ENCODE data around the gene MGRN1. TPM values are rescaled to one million over a fixed set of nuclear protein-coding genes. Genes with fewer than 3 reads are reported as not detected.

MGRN1 gene
- total and polyA plus RNA-seq, 11 donors: 17.9 to 75.0 (median 38.0) TPM

DNA sequence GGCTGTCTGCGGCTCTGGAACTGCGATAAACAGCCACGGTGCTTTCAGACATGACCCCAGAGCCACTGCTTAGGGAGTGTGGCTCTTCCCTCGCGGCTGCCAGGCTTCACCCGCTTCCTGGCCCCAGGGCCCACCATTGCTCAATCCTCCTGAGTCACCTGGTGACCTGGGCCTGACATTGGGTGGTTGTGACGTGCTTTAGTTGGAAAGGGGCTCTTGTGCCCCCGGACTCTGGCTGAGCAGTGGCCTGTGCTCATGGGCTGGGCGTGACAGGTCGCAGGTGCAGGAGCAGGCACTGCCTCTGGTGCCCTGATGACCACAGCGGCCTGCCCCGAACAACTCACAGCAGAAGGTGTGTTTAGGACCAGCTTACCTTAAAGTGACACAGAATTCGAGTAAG lies 60.1 kb downstream of the MGRN1 start:
- WGBS, 4 donors: 89 to 94% (median 92%) methylated on average over 12 to 13 of the region's 13 CpGs
- Histone ChIP-seq H3K4me3 (no peak overlapping the region), H3K9me3 (no peaks in the 10 kb centered on the region), H3K4me1 (peaks cover 0 to 23% (median 9%) of the 10 kb centered on the region in 12 donors), H3K36me3 (peaks cover 5 to 86% (median 53%) of the 10 kb centered on the region in 9 donors), H3K27me3 (no peaks in the 10 kb centered on the region), H3K27ac (no peak overlapping the region)
- DNase-seq (peak in 1 of 5 donors; percentile 47), ATAC-seq (no peak)
- intact Hi-C loops (cut with DNase I): loop anchor here in 1 of 10 donors (10.0 kb wide), 1 partner anchor 270 kb away; the partner anchor contains the start of gene SEC14L5
- TF ChIP-seq, protein P1, sequence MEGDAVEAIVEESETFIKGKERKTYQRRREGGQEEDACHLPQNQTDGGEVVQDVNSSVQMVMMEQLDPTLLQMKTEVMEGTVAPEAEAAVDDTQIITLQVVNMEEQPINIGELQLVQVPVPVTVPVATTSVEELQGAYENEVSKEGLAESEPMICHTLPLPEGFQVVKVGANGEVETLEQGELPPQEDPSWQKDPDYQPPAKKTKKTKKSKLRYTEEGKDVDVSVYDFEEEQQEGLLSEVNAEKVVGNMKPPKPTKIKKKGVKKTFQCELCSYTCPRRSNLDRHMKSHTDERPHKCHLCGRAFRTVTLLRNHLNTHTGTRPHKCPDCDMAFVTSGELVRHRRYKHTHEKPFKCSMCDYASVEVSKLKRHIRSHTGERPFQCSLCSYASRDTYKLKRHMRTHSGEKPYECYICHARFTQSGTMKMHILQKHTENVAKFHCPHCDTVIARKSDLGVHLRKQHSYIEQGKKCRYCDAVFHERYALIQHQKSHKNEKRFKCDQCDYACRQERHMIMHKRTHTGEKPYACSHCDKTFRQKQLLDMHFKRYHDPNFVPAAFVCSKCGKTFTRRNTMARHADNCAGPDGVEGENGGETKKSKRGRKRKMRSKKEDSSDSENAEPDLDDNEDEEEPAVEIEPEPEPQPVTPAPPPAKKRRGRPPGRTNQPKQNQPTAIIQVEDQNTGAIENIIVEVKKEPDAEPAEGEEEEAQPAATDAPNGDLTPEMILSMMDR (IDR thresholded peaks at IDR 0.05): no peak
- TF ChIP-seq POLR2A (IDR thresholded peaks at IDR 0.05): no peak

DNA sequence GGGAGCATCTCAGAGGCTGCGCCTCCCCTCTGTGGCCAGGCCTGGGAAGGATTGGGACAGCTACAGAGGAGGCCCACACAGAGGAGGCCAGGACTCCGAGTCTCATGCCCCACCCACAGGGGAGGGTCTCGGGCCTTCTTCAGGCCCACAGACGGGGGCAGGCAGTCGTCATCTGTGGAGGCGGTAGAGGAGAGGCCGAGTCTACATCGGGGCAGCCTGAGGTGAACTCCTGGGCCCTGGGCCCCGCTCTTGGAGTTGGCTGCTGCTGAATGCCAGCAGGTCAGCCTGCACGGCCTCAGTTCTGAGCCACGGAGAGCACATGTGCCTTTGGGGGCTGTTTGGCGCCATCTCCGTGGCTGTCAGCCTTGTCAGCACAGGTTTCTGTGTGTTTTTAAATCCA lies 60.7 kb downstream of the MGRN1 start:
- intact Hi-C loops (cut with DNase I): loop anchor here in 1 of 10 donors (10.0 kb wide), 1 partner anchor 270 kb away; the partner anchor contains the start of gene SEC14L5
- no peak for TF ChIP-seq POLR2A (IDR thresholded peaks at IDR 0.05)
- TF ChIP-seq, protein P1 (IDR thresholded peaks at IDR 0.05): no peak
- Histone ChIP-seq H3K27ac (no peak overlapping the region), H3K9me3 (no peaks in the 10 kb centered on the region), H3K27me3 (no peaks in the 10 kb centered on the region), H3K4me3 (no peak overlapping the region), H3K4me1 (peaks cover 0 to 25% (median 7%) of the 10 kb centered on the region in 12 donors), H3K36me3 (peaks cover 5 to 92% (median 53%) of the 10 kb centered on the region in 9 donors)
- ATAC-seq (no peak), DNase-seq (peak in 2 of 5 donors; percentile 2 to 59)
- 80 to 91% (median 90%) methylated on average over 13 of the region's 13 CpGs for WGBS, 4 donors

DNA sequence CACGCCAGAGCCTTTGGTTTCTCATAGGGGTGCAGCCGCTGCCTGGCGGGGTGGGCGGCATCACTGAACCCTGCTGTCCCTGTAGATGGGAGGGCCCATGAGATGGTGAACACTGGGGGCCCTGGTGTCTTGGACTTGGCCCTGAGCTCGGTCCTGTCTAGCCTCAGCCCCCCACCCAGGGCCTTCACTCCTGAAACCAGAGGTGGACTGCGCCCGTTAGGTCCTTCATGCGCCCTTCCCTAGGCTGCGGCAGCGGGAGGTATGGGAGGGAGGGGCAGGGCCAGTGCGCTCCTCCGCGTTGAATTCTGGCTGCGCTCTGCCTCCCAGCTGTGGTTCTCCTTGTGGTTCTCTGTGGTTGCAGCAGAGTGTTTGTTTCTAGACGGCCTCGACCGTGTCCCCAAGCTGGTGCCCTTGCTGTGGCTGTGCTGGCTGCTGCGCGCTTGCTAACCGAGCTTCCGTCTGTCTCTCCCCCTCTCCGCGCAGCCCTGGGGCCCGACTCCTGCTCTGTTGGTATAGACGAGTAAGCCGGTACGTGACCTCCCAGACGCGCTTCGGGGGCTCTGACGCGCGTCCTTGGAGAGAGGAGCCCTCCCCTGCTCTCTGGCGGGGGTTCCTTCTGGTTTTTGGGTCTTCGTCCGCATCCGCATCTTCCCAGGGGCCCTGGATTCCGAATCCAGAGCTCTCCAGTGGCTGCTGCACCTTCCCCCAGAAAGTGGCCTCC lies 61.3 kb downstream of the MGRN1 start:
- no peak overlapping the region for H3K4me3 ChIP-seq
- intact Hi-C loops (cut with DNase I): loop anchor here in 1 of 10 donors (10.0 kb wide), 1 partner anchor 269 kb away; the partner anchor contains the start of gene SEC14L5
- 93 to 96% (median 96%) methylated on average over 31 to 38 of the region's 38 CpGs for WGBS, 4 donors
- TF ChIP-seq, protein P1 (IDR thresholded peaks at IDR 0.05): no peak
- no peak for TF ChIP-seq POLR2A (IDR thresholded peaks at IDR 0.05)
- peaks cover 0 to 26% (median 5%) of the 10 kb centered on the region in 12 donors for H3K4me1 ChIP-seq
- H3K27ac ChIP-seq: no peak overlapping the region
- peak in 2 of 5 donors; percentile 21 to 59 for DNase-seq
- ATAC-seq: no peak
- no peaks in the 10 kb centered on the region for H3K9me3 ChIP-seq
- H3K36me3 ChIP-seq: peaks cover 5 to 89% (median 53%) of the 10 kb centered on the region in 9 donors
- H3K27me3 ChIP-seq: no peaks in the 10 kb centered on the region

DNA sequence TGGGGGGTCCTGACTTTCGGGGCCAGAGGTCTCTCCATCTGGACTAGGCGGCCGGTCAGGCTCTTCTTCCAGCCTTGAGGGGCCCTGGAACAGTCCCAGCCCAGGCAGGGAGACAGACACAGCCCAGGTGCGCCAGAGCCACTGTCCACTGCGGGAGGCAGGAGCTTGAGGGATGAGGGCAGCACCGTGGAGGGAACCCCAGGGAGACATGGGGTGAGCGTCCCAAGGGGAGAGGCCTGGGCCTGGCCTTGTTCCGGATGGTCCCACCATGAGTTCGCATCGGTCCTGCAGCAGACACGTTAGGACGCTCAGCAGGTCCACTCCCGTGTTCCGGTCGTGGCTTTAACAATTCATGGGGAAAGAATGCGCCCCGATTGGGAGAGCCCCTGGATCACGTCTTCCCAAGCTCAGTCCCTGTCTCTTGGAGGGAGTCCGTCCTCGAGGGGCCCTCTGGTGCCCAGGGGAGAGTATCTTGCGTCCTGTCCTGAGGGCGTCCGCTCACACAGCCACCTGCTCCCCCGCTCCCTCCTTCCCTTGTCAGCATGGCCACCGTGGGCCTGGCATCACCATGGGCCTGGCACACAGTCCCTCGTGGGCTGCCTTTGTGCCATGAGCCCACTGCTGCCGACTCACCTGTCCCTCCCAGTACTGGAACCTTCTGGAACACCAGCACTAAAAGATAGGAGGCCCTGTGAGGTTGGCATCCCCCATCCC lies 62.0 kb downstream of the MGRN1 start:
- peaks cover 0 to 23% (median under 1%) of the 10 kb centered on the region in 12 donors for H3K4me1 ChIP-seq
- no peak for TF ChIP-seq POLR2A (IDR thresholded peaks at IDR 0.05)
- TF ChIP-seq, protein P1 (IDR thresholded peaks at IDR 0.05): no peak
- no peak overlapping the region for H3K4me3 ChIP-seq
- WGBS, 4 donors: 88 to 94% (median 92%) methylated on average over 24 to 27 of the region's 27 CpGs
- H3K27ac ChIP-seq: no peak overlapping the region
- ATAC-seq (no peak), DNase-seq (peak in 2 of 5 donors; percentile 26 to 39)
- peaks cover 5 to 82% (median 51%) of the 10 kb centered on the region in 9 donors for H3K36me3 ChIP-seq
- intact Hi-C loops (cut with DNase I): loop anchor here in 1 of 10 donors (10.0 kb wide), 1 partner anchor 268 kb away; the partner anchor contains the start of gene SEC14L5
- no peaks in the 10 kb centered on the region for H3K27me3 ChIP-seq
- H3K9me3 ChIP-seq: no peaks in the 10 kb centered on the region
